Osteoblast (primary cell): ENCODE data around the gene KIAA1614. TPM values are rescaled to one million over a fixed set of nuclear protein-coding genes. Genes with fewer than 3 reads are reported as not detected.

Experiments
- DNase-seq: peaks from one replicate; pipeline ENCODE4 v3.0.0; 2011; ENCODE audit warnings: low spot score, mixed read lengths; ENCODE audit not compliant: insufficient read length; ENCODE audit errors: missing footprints
- H2AFZ ChIP-seq: 2 replicates; pipeline ENCODE4 v1.6.0; 2011; ENCODE audit warnings: mild to moderate bottlenecking, low read length
- H3K27ac ChIP-seq: 2 replicates; pipeline ENCODE4 v1.5.1; 2011; ENCODE audit warnings: mild to moderate bottlenecking, low read depth, low read length, moderate library complexity
- H3K27me3 ChIP-seq: 2 replicates; pipeline ENCODE4 v1.6.0; 2012; ENCODE audit warnings: mild to moderate bottlenecking, control low read depth, inconsistent platforms, low read length, moderate library complexity; ENCODE audit not compliant: insufficient read depth
- H3K36me3 ChIP-seq: 2 replicates; pipeline ENCODE4 v1.5.1; 2011; ENCODE audit warnings: mild to moderate bottlenecking, low read length, control low read depth, moderate library complexity; ENCODE audit not compliant: insufficient read depth
- H3K4me1 ChIP-seq: 2 replicates; pipeline ENCODE4 v1.5.1; 2011; ENCODE audit warnings: mild to moderate bottlenecking, low read length, control low read depth, moderate library complexity; ENCODE audit not compliant: insufficient read depth
- H3K4me2 ChIP-seq: 2 replicates; pipeline ENCODE4 v1.6.0; 2011; ENCODE audit warnings: mild to moderate bottlenecking, low read length; ENCODE audit not compliant: insufficient read depth
- H3K4me3 ChIP-seq: fragments of 200-600 bp; sonication (generic); 3 replicates; pipeline ENCODE4 v1.5.1; 2012; ENCODE audit warnings: mild to moderate bottlenecking, low read length, inconsistent platforms; ENCODE audit not compliant: insufficient read depth
- H3K79me2 ChIP-seq: 2 replicates; pipeline ENCODE4 v1.6.0; 2012; ENCODE audit warnings: mild to moderate bottlenecking, low read length, control low read depth, inconsistent platforms; ENCODE audit not compliant: insufficient read depth
- H3K9me3 ChIP-seq: 2 replicates; pipeline ENCODE4 v1.5.1; 2011; ENCODE audit warnings: low read depth, low read length, control low read depth
- H4K20me1 ChIP-seq: 2 replicates; pipeline ENCODE4 v1.6.0; 2012; ENCODE audit warnings: mild to moderate bottlenecking, low read length, control low read depth; ENCODE audit not compliant: insufficient read depth
- total RNA-seq: library from RNA; depleted of rRNA; stranded (reverse); fragments of >200 nt; gene quantifications from 2 replicates; pipeline ENCODE4 v1.2.3, GENCODE V29; 2012
- TF ChIP-seq, protein P1 (sequence below): IDR thresholded peaks from 2 replicates; pipeline ENCODE4 v1.5.1; 2011; ENCODE audit warnings: mild to moderate bottlenecking, low read depth, low read length, moderate library complexity; ENCODE audit errors: extremely low read depth

KIAA1614 gene
- total RNA-seq, 1 donor, result 12.7 TPM

DNA sequence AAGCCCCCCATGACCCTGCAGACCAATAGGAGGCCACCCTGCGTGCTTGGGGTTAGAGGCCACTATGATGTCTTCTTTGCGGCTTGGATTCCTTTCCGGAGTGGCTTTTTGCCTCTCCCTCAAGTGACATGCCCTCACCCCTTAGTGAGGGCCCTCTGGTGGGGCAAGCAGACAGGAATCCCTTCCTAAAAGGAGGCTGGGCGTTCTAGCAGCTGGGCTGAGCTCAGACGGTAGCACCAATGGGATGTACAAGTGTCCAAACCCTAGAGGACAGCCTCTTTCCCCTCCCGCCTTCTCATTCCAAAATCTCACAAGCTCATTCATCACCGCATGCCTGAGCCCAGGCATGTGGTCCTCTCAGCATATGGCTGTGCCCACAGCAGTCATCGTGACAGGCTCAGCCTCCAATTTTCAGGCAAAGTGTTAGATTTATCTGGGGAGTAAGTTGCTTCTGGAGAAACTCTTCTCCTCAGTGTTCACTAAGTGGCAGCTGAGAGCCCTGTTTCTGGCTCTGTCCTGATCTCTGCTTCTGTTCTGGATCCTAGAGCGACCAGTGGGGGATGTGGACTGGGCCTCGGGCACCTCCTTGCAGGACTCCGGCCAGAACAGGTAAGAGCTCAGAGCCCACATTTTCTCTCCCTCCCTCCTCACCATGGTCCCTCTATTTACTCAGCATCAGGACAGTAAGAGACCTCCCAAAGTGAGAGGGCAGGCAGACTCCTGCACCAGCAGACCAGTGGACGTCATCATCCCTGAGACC is 4.8 kb downstream of the KIAA1614 start:
- peak; percentile 95 for DNase-seq
- TF ChIP-seq, protein P1, sequence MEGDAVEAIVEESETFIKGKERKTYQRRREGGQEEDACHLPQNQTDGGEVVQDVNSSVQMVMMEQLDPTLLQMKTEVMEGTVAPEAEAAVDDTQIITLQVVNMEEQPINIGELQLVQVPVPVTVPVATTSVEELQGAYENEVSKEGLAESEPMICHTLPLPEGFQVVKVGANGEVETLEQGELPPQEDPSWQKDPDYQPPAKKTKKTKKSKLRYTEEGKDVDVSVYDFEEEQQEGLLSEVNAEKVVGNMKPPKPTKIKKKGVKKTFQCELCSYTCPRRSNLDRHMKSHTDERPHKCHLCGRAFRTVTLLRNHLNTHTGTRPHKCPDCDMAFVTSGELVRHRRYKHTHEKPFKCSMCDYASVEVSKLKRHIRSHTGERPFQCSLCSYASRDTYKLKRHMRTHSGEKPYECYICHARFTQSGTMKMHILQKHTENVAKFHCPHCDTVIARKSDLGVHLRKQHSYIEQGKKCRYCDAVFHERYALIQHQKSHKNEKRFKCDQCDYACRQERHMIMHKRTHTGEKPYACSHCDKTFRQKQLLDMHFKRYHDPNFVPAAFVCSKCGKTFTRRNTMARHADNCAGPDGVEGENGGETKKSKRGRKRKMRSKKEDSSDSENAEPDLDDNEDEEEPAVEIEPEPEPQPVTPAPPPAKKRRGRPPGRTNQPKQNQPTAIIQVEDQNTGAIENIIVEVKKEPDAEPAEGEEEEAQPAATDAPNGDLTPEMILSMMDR, result no peak
- H2AFZ ChIP-seq, result no peak overlapping the region

DNA sequence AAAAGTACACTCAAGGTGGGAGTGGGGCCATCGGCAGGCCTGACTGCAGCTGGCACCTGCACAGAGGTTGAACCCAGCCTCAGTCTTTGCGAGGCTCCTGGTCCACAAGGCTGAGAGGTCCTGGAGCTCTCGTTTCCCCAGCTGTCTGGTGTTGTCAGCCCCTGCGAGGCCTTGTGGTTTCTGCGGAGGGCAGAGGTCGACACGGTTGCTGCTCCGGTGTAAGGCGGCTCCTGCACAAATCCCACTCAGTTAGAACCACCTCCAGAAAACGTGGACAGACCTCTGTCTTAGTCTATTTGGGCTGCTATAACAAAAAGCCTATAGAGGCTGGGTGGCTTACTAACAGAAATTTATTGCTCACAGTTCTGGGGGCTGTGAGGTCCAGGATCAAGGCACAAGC is 5.8 kb downstream of the KIAA1614 start:
- no peaks in the 10 kb centered on the region for H3K27me3 ChIP-seq
- H3K4me1 ChIP-seq, result no peaks in the 10 kb centered on the region
- TF ChIP-seq, protein P1, result no peak
- peaks cover 15% of the 10 kb centered on the region for H3K36me3 ChIP-seq
- H3K79me2 ChIP-seq, result peaks cover 7% of the 10 kb centered on the region
- no peaks in the 10 kb centered on the region for H4K20me1 ChIP-seq
- H2AFZ ChIP-seq, result no peak overlapping the region
- no peak overlapping the region for H3K27ac ChIP-seq
- peak; percentile 51 for DNase-seq
- H3K4me2 ChIP-seq, result no peak overlapping the region
- no peak overlapping the region for H3K4me3 ChIP-seq
- no peaks in the 10 kb centered on the region for H3K9me3 ChIP-seq

More for the DNA sequence above, 4.8 kb downstream of the KIAA1614 start:
- H3K79me2 ChIP-seq, result peaks cover 9% of the 10 kb centered on the region
- no peaks in the 10 kb centered on the region for H3K27me3 ChIP-seq
- H3K9me3 ChIP-seq, result no peaks in the 10 kb centered on the region
- H3K36me3 ChIP-seq, result peaks cover 15% of the 10 kb centered on the region
- H3K4me1 ChIP-seq, result no peaks in the 10 kb centered on the region
- H4K20me1 ChIP-seq, result no peaks in the 10 kb centered on the region
- H3K4me2 ChIP-seq, result no peak overlapping the region
- H3K27ac ChIP-seq, result no peak overlapping the region
- H3K4me3 ChIP-seq, result no peak overlapping the region

DNA sequence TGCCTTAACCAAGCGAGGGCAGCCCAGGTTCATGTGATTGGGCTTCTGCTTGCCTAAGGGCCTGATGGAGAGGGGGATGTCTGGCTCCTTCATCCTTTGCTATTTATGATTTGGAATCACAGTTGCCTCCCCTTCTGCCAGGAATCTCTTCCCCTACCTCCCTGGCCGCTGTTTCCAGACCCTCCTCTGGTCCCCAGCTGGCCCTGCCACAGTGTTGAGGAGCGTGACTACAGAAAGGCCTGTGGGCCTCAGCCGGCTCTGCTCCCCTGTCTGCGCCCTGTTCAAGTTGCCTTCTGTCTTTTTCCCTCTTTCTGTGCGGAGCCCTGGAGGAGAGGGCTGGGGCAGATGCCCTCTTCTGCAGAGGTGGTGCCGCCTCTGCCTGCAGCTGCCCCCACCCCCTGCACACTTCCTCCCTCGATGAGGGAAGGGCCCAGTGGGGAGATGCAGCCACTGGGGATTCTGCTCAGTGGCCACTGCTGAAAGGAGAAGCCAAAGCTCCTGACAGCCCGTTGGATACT is 6.5 kb downstream of the KIAA1614 start:
- no peak overlapping the region for H3K27ac ChIP-seq
- H4K20me1 ChIP-seq, result no peaks in the 10 kb centered on the region
- no peak overlapping the region for H3K4me3 ChIP-seq
- TF ChIP-seq, protein P1, result no peak
- no peak overlapping the region for H3K4me2 ChIP-seq
- peak; percentile 58 for DNase-seq
- H3K27me3 ChIP-seq, result no peaks in the 10 kb centered on the region
- peaks cover 15% of the 10 kb centered on the region for H3K36me3 ChIP-seq
- peaks cover 5% of the 10 kb centered on the region for H3K79me2 ChIP-seq
- no peak overlapping the region for H2AFZ ChIP-seq
- no peaks in the 10 kb centered on the region for H3K9me3 ChIP-seq
- H3K4me1 ChIP-seq, result no peaks in the 10 kb centered on the region

DNA sequence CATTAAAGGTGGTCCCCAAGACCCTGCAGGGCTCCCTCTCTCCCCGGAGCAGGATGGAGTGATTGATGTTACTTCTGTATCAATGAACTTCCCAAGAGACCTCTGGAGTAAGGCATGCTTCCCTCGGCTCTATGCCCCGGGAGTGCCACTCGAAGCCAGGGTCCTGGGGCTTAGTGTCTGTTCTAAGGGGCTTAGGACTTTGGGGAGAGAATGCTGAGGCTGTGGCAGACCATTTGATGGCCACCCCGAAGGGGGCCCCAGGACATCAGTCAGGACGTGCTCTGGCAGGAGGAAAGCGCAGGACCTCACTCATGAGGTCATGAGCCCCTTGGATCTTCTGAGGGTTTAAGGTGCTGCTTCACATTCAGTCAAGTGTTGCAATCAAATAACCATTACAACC is 7.5 kb downstream of the KIAA1614 start:
- Histone ChIP-seq H2AFZ (no peak overlapping the region), H3K9me3 (no peaks in the 10 kb centered on the region), H3K4me2 (no peak overlapping the region), H3K36me3 (peaks cover 15% of the 10 kb centered on the region), H3K79me2 (peaks cover 1% of the 10 kb centered on the region), H3K4me1 (no peaks in the 10 kb centered on the region), H4K20me1 (no peaks in the 10 kb centered on the region), H3K27ac (no peak overlapping the region), H3K27me3 (no peaks in the 10 kb centered on the region), H3K4me3 (no peak overlapping the region)
- TF ChIP-seq, protein P1, result no peak
- DNase-seq, result peak; percentile 42
